ENCODE data around the gene DNAH14. TPM values are rescaled to one million over a fixed set of nuclear protein-coding genes. Genes with fewer than 3 reads are reported as not detected.

The DNAH14 gene
- total RNA-seq, 2 experiments from 2014 or later, result 0.27 to 0.34 TPM

GRCh38 chr1:225070972-225071371 lies 141.5 kb downstream of the DNAH14 start:
- H3K27ac Mint-ChIP-seq, result no peak overlapping the region
- Histone ChIP-seq H3K27me3 (ENCODE audit: control insufficient read depth in 1 of 2, insufficient read depth in 2 of 2, low read length in 2 of 2) (no peaks in the 10 kb centered on the region), H3K4me1 (ENCODE audit: insufficient read depth, low read length) (no peaks in the 10 kb centered on the region), H3K36me3 (ENCODE audit: insufficient read depth, low read length) (no peaks in the 10 kb centered on the region), H3K27ac (ENCODE audit: low read depth in 1 of 2, low read length in 2 of 2) (no peak overlapping the region), H3K9me3 (ENCODE audit: control insufficient read depth in 1 of 2, insufficient read depth in 1 of 2, low read length in 2 of 2) (peaks cover 9 to 18% of the 10 kb centered on the region in 2 experiments), H3K4me3 (ENCODE audit: low read length) (no peak overlapping the region)
- CTCF ChIA-PET, result no interaction called here
- H3K9me3 Mint-ChIP-seq, result peaks cover 19% of the 10 kb centered on the region
- no peak for TF ChIP-seq CTCF (IDR thresholded peaks at IDR 0.05)
- no peak overlapping the region for H3K4me3 Mint-ChIP-seq
- ATAC-seq (ENCODE audit: poor library complexity) (no peak), DNase-seq (no peak)
- H3K36me3 Mint-ChIP-seq (ENCODE audit: low read depth), result no peaks in the 10 kb centered on the region
- H3K4me1 Mint-ChIP-seq (ENCODE audit: low read depth), result no peaks in the 10 kb centered on the region
- POLR2A ChIA-PET, result no interaction called here
- intact Hi-C loops (cut with DNase I, micrococcal nuclease), result no loop called here
- no peaks in the 10 kb centered on the region for H3K27me3 Mint-ChIP-seq

GRCh38 chr1:225097175-225097574 lies 167.7 kb downstream of the DNAH14 start:
- no peaks in the 10 kb centered on the region for H3K27me3 ChIP-seq (ENCODE audit: control insufficient read depth in 1 of 2, insufficient read depth in 2 of 2, low read length in 2 of 2)
- no peaks in the 10 kb centered on the region for H3K4me1 ChIP-seq (ENCODE audit: insufficient read depth, low read length)
- no peak overlapping the region for H3K27ac ChIP-seq (ENCODE audit: low read depth in 1 of 2, low read length in 2 of 2)
- H3K4me3 ChIP-seq (ENCODE audit: low read length), result no peak overlapping the region
- Mint-ChIP-seq H3K27me3 (no peaks in the 10 kb centered on the region), H3K36me3 (ENCODE audit: low read depth) (no peaks in the 10 kb centered on the region), H3K4me3 (no peak overlapping the region), H3K9me3 (peaks cover 7% of the 10 kb centered on the region), H3K27ac (no peak overlapping the region), H3K4me1 (ENCODE audit: low read depth) (no peaks in the 10 kb centered on the region)
- H3K36me3 ChIP-seq (ENCODE audit: insufficient read depth, low read length), result no peaks in the 10 kb centered on the region
- CTCF ChIA-PET, result no interaction called here
- ATAC-seq (ENCODE audit: poor library complexity) (no peak), DNase-seq (no peak)
- POLR2A ChIA-PET, result no interaction called here
- TF ChIP-seq CTCF (IDR thresholded peaks at IDR 0.05), result no peak
- H3K9me3 ChIP-seq (ENCODE audit: control insufficient read depth in 1 of 2, insufficient read depth in 1 of 2, low read length in 2 of 2), result no peaks in the 10 kb centered on the region
- intact Hi-C loops (cut with DNase I, micrococcal nuclease), result no loop called here

GRCh38 chr1:225111000-225111399 lies 181.5 kb downstream of the DNAH14 start:
- H3K9me3 ChIP-seq (ENCODE audit: control insufficient read depth in 1 of 2, insufficient read depth in 1 of 2, low read length in 2 of 2), result no peaks in the 10 kb centered on the region
- no peak for ATAC-seq (ENCODE audit: poor library complexity)
- H3K27me3 Mint-ChIP-seq, result no peaks in the 10 kb centered on the region
- ChIA-PET POLR2A (no interaction called here), CTCF (no interaction called here)
- H3K36me3 ChIP-seq (ENCODE audit: insufficient read depth, low read length), result no peaks in the 10 kb centered on the region
- H3K9me3 Mint-ChIP-seq, result no peaks in the 10 kb centered on the region
- no peak overlapping the region for H3K4me3 Mint-ChIP-seq
- no peaks in the 10 kb centered on the region for H3K36me3 Mint-ChIP-seq (ENCODE audit: low read depth)
- no peaks in the 10 kb centered on the region for H3K4me1 ChIP-seq (ENCODE audit: insufficient read depth, low read length)
- TF ChIP-seq CTCF (IDR thresholded peaks at IDR 0.05), result no peak
- intact Hi-C loops (cut with DNase I, micrococcal nuclease), result no loop called here
- no peak overlapping the region for H3K27ac ChIP-seq (ENCODE audit: low read depth in 1 of 2, low read length in 2 of 2)
- DNase-seq, result no peak
- no peak overlapping the region for H3K27ac Mint-ChIP-seq
- no peak overlapping the region for H3K4me3 ChIP-seq (ENCODE audit: low read length)
- H3K4me1 Mint-ChIP-seq (ENCODE audit: low read depth), result no peaks in the 10 kb centered on the region
- H3K27me3 ChIP-seq (ENCODE audit: control insufficient read depth in 1 of 2, insufficient read depth in 2 of 2, low read length in 2 of 2), result peaks cover 0 to 9% of the 10 kb centered on the region in 2 experiments

Measured in CD4-positive, alpha-beta T cell (primary cell).